PC-3 (cell line): Measurements from ENCODE around the gene MRPL47. TPM values are rescaled to one million over a fixed set of nuclear protein-coding genes. Genes with fewer than 3 reads are reported as not detected.
A peak's percentile ranks its signal among the peaks of the same experiment; 100 is the strongest.

Experiments
- ATAC-seq: fragments of 200-7000 bp; cut with Tn5 transposase; 2 replicates; pipeline ENCODE4 v1.9.1; 2020; ENCODE audit warnings: mild to moderate bottlenecking, moderate library complexity
- BruUV-seq: library from RNA; stranded (reverse); fragments of 400-500 nt; replicated peaks from 2 replicates; lab custom pipeline; 2021; lab: Mats Ljungman, UMichigan
- CTCF ChIA-PET: fragments of 300-600 bp; sonication (Branson Sonifier 250); formaldehyde crosslinking; loops from one replicate; lab custom pipeline; 2022; ENCODE audit warnings: antibody characterized with exemption; lab: Charles Lee
- POLR2A ChIA-PET: fragments of 300-600 bp; sonication (Branson Sonifier 250); formaldehyde crosslinking; loops from one replicate; lab custom pipeline; 2022; ENCODE audit warnings: antibody characterized with exemption; ENCODE audit not compliant: unreplicated experiment; lab: Charles Lee
- DNase-seq: peaks from one replicate; pipeline ENCODE4 v3.0.0-alpha.2; 2015
- H2AFZ ChIP-seq: fragments of 300-600 bp; sonication (generic); 2 replicates; pipeline ENCODE4 v1.6.0; 2016; ENCODE audit warnings: antibody characterized with exemption, low read length
- H3F3A ChIP-seq: fragments of 300-600 bp; sonication (generic); one replicate; pipeline ENCODE4 v1.6.0; 2017; ENCODE audit warnings: antibody characterized with exemption, low read length, control low read depth, mild to moderate bottlenecking; ENCODE audit not compliant: unreplicated experiment
- H3K27ac ChIP-seq: fragments of 300-600 bp; sonication (generic); 2 replicates; pipeline ENCODE4 v1.5.1; 2016; ENCODE audit warnings: mild to moderate bottlenecking, low read length
- H3K27me3 ChIP-seq: fragments of 300-600 bp; sonication (generic); 2 replicates; pipeline ENCODE4 v1.6.1; 2016; ENCODE audit warnings: low read length, mixed read lengths
- H3K36me3 ChIP-seq: fragments of 300-600 bp; sonication (generic); 2 replicates; pipeline ENCODE4 v1.6.1; 2016; ENCODE audit warnings: low read depth, mixed run types, low read length, mixed read lengths
- H3K4me1 ChIP-seq: fragments of 300-600 bp; sonication (generic); 2 replicates; pipeline ENCODE4 v1.5.1; 2016; ENCODE audit warnings: low read length; ENCODE audit not compliant: insufficient read depth
- H3K4me2 ChIP-seq: fragments of 300-600 bp; sonication (generic); 2 replicates; pipeline ENCODE4 v1.6.0; 2016; ENCODE audit warnings: low read length
- H3K4me3 ChIP-seq: fragments of 300-600 bp; sonication (generic); 2 replicates; pipeline ENCODE4 v1.5.1; 2016; ENCODE audit warnings: mild to moderate bottlenecking, low read length, mixed read lengths
- H3K79me2 ChIP-seq: fragments of 300-600 bp; sonication (generic); 2 replicates; pipeline ENCODE4 v1.6.1; 2017; ENCODE audit warnings: low read length, mixed read lengths
- H3K9ac ChIP-seq: fragments of 300-600 bp; sonication (generic); 2 replicates; pipeline ENCODE4 v1.6.0; 2016; ENCODE audit warnings: mild to moderate bottlenecking, low read length
- H3K9me2 ChIP-seq: fragments of 300-600 bp; sonication (generic); replicated peaks from 2 replicates; pipeline ENCODE4 v1.6.1; 2016; ENCODE audit warnings: mixed run types, low read length, mixed read lengths
- H3K9me3 ChIP-seq: fragments of 300-600 bp; sonication (generic); 2 replicates; pipeline ENCODE4 v1.6.1; 2016; ENCODE audit warnings: low read length, mixed read lengths
- H4K20me1 ChIP-seq: fragments of 300-600 bp; sonication (generic); 2 replicates; pipeline ENCODE4 v1.6.1; 2016; ENCODE audit warnings: low read length, mixed read lengths
- EZH2 ChIP-seq: fragments of 300-600 bp; sonication (generic); IDR thresholded peaks from one replicate; pipeline ENCODE4 v1.6.1; 2017; ENCODE audit warnings: antibody characterized with exemption, mild to moderate bottlenecking, low read length; ENCODE audit not compliant: unreplicated experiment
- EZH2phosphoT487 ChIP-seq: fragments of 300-600 bp; sonication (generic); IDR thresholded peaks from 2 replicates; pipeline ENCODE4 v1.6.1; 2018; ENCODE audit warnings: mild to moderate bottlenecking, antibody characterized with exemption, low read length, borderline replicate concordance
- intact Hi-C: fragments of 100-400 bp; cut with micrococcal nuclease; formaldehyde crosslinking; loops from 2 replicates; pipeline ENCODE4 v1.9.0; 2023
- total RNA-seq: library from RNA; depleted of rRNA; stranded (reverse); fragments of >200 nt; gene quantifications from 2 replicates; pipeline ENCODE4 v1.2.3, GENCODE V29; 2014
- TF ChIP-seq, protein P1 (sequence below): fragments of 300-600 bp; sonication (generic); conservative IDR thresholded peaks from 2 replicates; pipeline ENCODE4 v1.5.1; 2017; ENCODE audit warnings: antibody characterized with exemption, low read depth, mild to moderate bottlenecking, low read length

Gene MRPL47
- total RNA-seq, 1 experiment from 2014 or later: 77.0 TPM

- H3K9ac ChIP-seq: no peak overlapping the region
- intact Hi-C loops: no loop called here
- DNase-seq (no peak), ATAC-seq (no peak)
- no peaks in the 10 kb centered on the region for H3K79me2 ChIP-seq
- H3K4me2 ChIP-seq: no peak overlapping the region
- no peak overlapping the region for H3K27ac ChIP-seq
- no peaks in the 10 kb centered on the region for H3K27me3 ChIP-seq
- H2AFZ ChIP-seq: no peak overlapping the region
- H3K4me3 ChIP-seq: no peak overlapping the region
- H3K9me2 ChIP-seq: no peaks in the 10 kb centered on the region
- no TSS peak for BruUV-seq
- H3K36me3 ChIP-seq: no peaks in the 10 kb centered on the region
- no peaks in the 10 kb centered on the region for H3F3A ChIP-seq
- H3K4me1 ChIP-seq: peaks cover 4% of the 10 kb centered on the region; the same call in 1 of the 2 replicates
- ChIA-PET CTCF (no interaction called here), POLR2A (no interaction called here)
- TF ChIP-seq EZH2: no peak
- H3K9me3 ChIP-seq: no peaks in the 10 kb centered on the region
- H4K20me1 ChIP-seq: no peaks in the 10 kb centered on the region
Observed at GRCh38 chr3:179640469-179640868, 36.0 kb upstream of the MRPL47 start.

- no peak overlapping the region for H3K27ac ChIP-seq
- TF ChIP-seq, protein P1, sequence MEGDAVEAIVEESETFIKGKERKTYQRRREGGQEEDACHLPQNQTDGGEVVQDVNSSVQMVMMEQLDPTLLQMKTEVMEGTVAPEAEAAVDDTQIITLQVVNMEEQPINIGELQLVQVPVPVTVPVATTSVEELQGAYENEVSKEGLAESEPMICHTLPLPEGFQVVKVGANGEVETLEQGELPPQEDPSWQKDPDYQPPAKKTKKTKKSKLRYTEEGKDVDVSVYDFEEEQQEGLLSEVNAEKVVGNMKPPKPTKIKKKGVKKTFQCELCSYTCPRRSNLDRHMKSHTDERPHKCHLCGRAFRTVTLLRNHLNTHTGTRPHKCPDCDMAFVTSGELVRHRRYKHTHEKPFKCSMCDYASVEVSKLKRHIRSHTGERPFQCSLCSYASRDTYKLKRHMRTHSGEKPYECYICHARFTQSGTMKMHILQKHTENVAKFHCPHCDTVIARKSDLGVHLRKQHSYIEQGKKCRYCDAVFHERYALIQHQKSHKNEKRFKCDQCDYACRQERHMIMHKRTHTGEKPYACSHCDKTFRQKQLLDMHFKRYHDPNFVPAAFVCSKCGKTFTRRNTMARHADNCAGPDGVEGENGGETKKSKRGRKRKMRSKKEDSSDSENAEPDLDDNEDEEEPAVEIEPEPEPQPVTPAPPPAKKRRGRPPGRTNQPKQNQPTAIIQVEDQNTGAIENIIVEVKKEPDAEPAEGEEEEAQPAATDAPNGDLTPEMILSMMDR: no peak
- no peak for TF ChIP-seq EZH2phosphoT487
- TF ChIP-seq EZH2: no peak
- POLR2A ChIA-PET: no interaction called here
Observed at GRCh38 chr3:179630753-179631451, 26.5 kb upstream of the MRPL47 start.

DNA sequence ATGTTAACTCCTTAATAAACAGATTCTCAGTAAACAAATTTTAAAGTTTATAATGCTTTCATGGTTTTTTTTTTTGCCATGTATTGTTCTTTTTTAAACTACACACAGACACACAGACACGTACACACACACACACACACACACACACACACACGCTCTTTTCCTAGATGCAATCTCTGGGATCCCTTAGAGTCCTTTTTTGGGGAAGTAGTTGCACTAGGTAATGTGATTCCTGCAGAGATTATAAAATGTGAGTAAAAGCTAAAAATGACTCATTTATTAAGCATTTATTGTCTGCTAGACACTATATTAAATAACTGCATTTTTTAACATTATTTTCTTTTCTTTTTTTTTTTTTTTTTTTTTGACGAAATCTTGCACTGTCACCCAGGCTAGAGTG lies 20.0 kb upstream of the MRPL47 start:
- Histone ChIP-seq H3K9me3 (no peaks in the 10 kb centered on the region), H3K36me3 (peaks cover 22% of the 10 kb centered on the region), H3F3A (no peaks in the 10 kb centered on the region), H3K9ac (no peak overlapping the region), H4K20me1 (no peaks in the 10 kb centered on the region), H2AFZ (no peak overlapping the region), H3K27ac (no peak overlapping the region), H3K9me2 (no peaks in the 10 kb centered on the region), H3K27me3 (no peaks in the 10 kb centered on the region), H3K4me3 (no peak overlapping the region), H3K4me2 (no peak overlapping the region), H3K4me1 (peaks cover 6% of the 10 kb centered on the region), H3K79me2 (0 out of 2 replicates have a peak, but pooled peaks cover 3% of the 10 kb centered on the region)
- intact Hi-C loops: no loop called here
- ATAC-seq: peak; percentile 81
- BruUV-seq: no TSS peak
- POLR2A ChIA-PET: no interaction called here
- CTCF ChIA-PET: interaction anchor here (0.6 kb wide), 1 partner anchor 9 kb away, joined by 6 read pairs; no protein-coding TSS in a partner anchor
- DNase-seq: peak; percentile 42
- TF ChIP-seq EZH2 (no peak), EZH2phosphoT487 (no peak)
- TF ChIP-seq, protein P1: no peak

More at GRCh38 chr3:179630753-179631451, 26.5 kb upstream of the MRPL47 start:
- ATAC-seq (no peak), DNase-seq (no peak)
- H3K9me2 ChIP-seq: no peaks in the 10 kb centered on the region
- H3K9ac ChIP-seq: no peak overlapping the region
- no peak overlapping the region for H3K4me3 ChIP-seq
- intact Hi-C loops: no loop called here
- H3K9me3 ChIP-seq: no peaks in the 10 kb centered on the region
- no peaks in the 10 kb centered on the region for H4K20me1 ChIP-seq
- H3K4me1 ChIP-seq: no peaks in the 10 kb centered on the region
- H3K4me2 ChIP-seq: no peak overlapping the region
- BruUV-seq: no TSS peak
- H3K79me2 ChIP-seq: no peaks in the 10 kb centered on the region
- CTCF ChIA-PET: no interaction called here
- H3F3A ChIP-seq: no peaks in the 10 kb centered on the region
- H3K36me3 ChIP-seq: no peaks in the 10 kb centered on the region
- no peak overlapping the region for H2AFZ ChIP-seq
- no peaks in the 10 kb centered on the region for H3K27me3 ChIP-seq
